GM12872 (cell line): ENCODE measurements around the gene UBASH3A.

Experiments
- TF ChIP-seq, protein P1 (sequence below): IDR thresholded peaks from 3 replicates; pipeline ENCODE4 v1.5.1; 2011; ENCODE audit warnings: low read depth, mild to moderate bottlenecking, low read length, moderate library complexity; ENCODE audit not compliant: insufficient read depth

Gene UBASH3A

DNA sequence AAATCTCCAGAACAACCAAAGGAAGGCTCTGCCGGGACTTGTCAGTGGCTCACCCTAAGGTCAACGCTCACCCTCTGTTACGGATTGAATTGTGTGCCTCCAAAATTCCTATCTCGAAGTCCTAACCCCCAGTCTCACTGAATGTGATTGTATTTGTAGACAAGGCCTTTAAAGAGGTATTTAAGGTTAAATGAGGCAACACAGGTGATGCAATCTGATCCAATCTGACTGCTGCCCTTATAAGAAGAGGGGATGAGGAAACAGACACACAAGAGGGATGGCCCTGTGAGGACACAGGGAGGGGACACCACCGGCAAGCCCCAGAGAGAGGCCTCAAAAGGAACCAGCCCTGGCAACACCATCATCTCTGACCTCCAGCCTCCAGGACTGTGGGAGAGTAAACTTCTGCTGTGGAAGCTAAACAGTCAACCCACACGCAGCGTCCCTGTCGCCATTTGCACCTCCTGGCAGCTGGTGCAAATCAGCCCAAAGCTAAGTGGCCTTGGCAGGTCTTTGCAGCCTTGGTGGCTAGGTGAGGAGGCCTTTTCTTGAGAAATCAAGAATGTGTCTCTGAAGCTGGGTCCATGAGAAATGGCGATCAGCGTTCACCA is 24.2 kb downstream of the UBASH3A start:
- TF ChIP-seq, protein P1, sequence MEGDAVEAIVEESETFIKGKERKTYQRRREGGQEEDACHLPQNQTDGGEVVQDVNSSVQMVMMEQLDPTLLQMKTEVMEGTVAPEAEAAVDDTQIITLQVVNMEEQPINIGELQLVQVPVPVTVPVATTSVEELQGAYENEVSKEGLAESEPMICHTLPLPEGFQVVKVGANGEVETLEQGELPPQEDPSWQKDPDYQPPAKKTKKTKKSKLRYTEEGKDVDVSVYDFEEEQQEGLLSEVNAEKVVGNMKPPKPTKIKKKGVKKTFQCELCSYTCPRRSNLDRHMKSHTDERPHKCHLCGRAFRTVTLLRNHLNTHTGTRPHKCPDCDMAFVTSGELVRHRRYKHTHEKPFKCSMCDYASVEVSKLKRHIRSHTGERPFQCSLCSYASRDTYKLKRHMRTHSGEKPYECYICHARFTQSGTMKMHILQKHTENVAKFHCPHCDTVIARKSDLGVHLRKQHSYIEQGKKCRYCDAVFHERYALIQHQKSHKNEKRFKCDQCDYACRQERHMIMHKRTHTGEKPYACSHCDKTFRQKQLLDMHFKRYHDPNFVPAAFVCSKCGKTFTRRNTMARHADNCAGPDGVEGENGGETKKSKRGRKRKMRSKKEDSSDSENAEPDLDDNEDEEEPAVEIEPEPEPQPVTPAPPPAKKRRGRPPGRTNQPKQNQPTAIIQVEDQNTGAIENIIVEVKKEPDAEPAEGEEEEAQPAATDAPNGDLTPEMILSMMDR, result no peak

DNA sequence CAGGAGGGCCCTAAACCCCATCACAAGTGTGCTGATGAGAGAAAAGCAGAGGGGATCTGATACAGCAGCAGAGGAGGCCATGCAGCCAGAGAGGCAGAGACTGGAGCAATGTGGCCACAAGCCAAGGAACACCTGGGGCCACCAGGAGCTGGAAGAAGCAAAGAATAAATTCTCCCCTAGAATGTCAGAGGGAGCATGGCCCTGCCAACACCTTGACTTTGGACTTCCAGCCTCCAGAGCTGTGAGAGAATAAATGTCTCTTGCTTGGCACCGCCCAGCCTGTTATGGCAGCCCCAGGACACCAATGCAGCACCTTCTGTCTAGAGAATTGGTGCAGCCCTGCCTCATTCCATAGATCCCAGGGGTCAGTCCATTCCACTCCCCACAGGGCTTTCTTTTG is 25.3 kb downstream of the UBASH3A start:
- TF ChIP-seq, protein P1, result no peak

DNA sequence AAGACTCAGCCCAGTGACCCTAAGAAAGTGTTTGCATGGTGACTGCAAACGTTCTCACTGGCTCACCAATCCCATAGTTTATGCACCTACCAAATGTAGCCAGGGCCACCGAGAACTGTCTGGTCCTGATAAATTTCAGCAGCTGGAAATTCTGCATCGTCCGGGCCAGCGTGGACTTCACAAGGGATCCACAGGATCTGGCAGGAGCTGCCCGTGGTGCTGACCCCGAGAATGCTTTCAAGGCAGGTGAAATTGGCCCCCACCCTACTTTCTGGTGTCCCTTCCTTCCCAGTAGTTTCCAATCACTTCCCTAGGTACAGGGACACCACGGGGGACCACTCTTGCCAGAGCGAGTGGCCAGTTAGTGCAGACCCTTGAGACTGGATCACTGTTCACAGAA is 26.2 kb downstream of the UBASH3A start:
- TF ChIP-seq, protein P1, result no peak

DNA sequence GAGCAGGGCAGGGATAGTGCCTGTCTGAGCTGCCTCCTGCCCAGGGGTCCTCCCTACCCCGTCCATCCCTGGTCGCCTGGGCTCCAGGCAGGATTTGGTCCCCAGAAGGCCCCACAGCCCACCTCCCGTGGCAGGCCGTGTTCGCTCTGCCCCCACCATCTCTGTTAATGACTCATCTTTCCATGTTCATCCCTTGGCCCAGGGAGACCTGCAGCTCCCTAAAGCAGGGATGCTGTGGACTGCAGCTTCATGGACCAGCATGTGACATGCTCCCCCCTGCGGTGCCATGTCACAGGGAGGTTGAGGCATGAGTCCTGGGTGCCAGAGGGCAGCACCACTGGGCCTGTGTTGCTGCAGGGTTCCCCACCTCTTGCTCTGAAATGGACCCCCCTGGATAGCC is 26.8 kb downstream of the UBASH3A start:
- TF ChIP-seq, protein P1, result no peak

DNA sequence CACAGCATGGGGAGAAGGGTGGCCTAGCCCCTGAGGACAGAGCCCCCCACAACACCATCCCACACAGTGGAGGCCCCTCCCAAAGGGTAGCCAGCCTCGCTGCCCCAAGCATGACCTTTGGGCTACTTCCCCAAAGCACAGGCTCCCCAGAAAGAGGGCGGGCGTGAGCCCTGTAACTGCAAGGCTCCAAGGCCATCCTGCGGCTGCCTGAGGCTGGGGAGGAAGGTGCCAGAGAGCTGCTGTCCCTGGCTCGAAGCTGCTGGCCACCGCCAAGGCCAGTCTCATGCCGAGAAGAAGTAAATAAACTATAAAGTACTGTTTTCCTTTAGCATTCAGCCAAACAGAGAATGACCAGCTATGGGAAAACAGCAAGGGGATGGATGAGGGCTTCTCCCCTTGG is 27.5 kb downstream of the UBASH3A start:
- TF ChIP-seq, protein P1, result no peak

DNA sequence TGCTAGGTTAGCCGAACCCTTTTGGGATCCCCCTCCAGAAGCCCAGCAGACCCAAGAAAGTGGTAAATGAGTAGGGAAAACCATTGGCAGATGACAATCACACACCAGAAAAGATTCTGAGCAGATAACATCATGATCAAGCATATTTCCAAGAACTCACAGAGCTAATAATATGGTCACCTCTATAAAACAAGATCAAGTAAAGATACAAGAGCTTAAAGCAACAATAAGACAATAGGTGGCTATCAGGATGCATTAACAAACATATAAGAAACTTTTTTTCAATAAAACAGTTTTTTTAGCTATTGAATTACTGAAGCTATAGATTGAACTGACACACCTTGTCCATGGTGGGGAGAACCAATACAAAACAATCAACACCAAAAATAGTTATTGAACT is 29.0 kb downstream of the UBASH3A start:
- TF ChIP-seq, protein P1, result no peak

DNA sequence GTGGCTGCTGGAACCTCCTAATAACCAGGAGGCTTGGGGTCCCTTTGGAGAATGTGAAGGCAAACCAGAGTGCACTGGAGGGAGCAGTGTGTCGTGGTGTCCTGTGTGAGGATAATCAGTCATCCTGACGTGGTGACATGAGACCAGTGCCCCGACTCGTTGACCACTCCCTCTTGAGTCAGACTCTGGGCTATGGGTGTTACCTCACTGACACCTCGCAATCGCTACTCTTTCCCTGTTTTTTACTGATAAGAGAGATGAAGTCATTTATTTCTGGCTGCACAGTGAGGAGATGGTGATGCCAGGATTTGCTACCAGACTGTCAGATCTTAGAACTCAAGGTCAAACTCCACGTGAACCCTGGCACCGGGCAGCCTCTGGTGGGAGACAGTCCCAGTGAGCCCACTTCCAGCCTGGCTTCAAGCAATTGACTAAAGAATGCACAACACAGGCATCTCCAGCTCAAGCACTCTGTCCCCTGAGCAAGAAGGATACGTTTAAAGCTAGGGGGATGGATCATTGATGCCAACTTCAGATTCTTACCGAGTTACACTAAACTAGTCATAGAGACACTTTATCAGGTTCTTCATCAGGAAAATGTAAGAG is 30.3 kb downstream of the UBASH3A start:
- TF ChIP-seq, protein P1, result no peak
